H1 (cell line): Measurements from ENCODE around the gene TOM1L2.

ENCODE experiments used
- JUND ChIP-seq: IDR thresholded peaks from 2 replicates; pipeline ENCODE4 v1.6.1; 2011; ENCODE audit warnings: mild to moderate bottlenecking, improper control_type of control experiment, low read length
- TAF1 ChIP-seq: IDR thresholded peaks from 2 replicates; pipeline ENCODE4 v1.6.1; 2011; ENCODE audit warnings: mild to moderate bottlenecking, low read depth, low read length
- TF ChIP-seq, protein P1 (sequence below), 3 experiments: IDR thresholded peaks; 1 replicate in 2 of 3; 2 replicates in 1 of 3; pipeline versions ENCODE4 v1.5.1 to v1.6.1; 2011; ENCODE audit warnings: low read length in 3 of 3, mild to moderate bottlenecking in 3 of 3, inconsistent platforms in 2 of 3, low read depth in 1 of 3, moderate library complexity in 1 of 3; ENCODE audit not compliant: insufficient read depth in 1 of 3; ENCODE audit errors: control extremely low read depth in 1 of 3

DNA sequence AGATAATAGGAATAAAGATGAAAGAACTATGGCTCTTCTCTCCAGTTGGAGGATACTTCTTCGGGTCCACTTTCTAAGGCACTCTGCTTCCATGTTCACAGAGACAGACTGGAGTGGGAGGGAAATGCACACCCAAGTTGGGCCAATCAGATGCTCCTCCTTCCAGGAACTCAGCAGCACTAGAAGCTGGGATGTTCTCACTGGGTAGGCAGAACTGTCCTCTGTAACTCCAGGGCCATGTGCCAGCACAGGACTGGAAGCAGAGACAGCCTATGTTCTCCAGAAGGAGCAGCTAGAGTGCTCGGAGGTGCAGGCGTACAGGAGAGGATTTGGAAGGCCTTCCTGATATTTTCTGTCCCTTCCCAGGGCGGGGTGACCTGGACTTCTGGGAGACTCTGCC, 85.5 kb downstream of the TOM1L2 start:
- TF ChIP-seq, protein P1, sequence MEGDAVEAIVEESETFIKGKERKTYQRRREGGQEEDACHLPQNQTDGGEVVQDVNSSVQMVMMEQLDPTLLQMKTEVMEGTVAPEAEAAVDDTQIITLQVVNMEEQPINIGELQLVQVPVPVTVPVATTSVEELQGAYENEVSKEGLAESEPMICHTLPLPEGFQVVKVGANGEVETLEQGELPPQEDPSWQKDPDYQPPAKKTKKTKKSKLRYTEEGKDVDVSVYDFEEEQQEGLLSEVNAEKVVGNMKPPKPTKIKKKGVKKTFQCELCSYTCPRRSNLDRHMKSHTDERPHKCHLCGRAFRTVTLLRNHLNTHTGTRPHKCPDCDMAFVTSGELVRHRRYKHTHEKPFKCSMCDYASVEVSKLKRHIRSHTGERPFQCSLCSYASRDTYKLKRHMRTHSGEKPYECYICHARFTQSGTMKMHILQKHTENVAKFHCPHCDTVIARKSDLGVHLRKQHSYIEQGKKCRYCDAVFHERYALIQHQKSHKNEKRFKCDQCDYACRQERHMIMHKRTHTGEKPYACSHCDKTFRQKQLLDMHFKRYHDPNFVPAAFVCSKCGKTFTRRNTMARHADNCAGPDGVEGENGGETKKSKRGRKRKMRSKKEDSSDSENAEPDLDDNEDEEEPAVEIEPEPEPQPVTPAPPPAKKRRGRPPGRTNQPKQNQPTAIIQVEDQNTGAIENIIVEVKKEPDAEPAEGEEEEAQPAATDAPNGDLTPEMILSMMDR (IDR thresholded peaks at IDR 0.05; ENCODE audit: control extremely low read depth in 1 of 3, insufficient read depth in 1 of 3, low read depth in 1 of 3, low read length in 3 of 3) = no peak
- TF ChIP-seq JUND (no peak), TAF1 (no peak)
